Stomach (tissue), 4 donors: ENCODE measurements around the gene STX1B.
"Not testable (repeated sequence)": the region's sequence is repeated elsewhere in the genome, so short reads cannot be mapped to it uniquely, and the experiment has no call there.

ENCODE experiments used
- CTCF ChIP-seq, 7 experiments: fragments of 450-650 bp in 4 of 7; fragments of 200-600 bp in 3 of 7; sonication (generic) in 3 of 7; IDR thresholded peaks; one replicate each; pipeline ENCODE4 v1.5.1; 2016 to 2019; ENCODE audit warnings: antibody characterized with exemption in 7 of 7, control low read depth in 2 of 7, mild to moderate bottlenecking in 1 of 7
- EP300 ChIP-seq: sonication (generic); formaldehyde crosslinking; IDR thresholded peaks from one replicate; pipeline ENCODE4 v1.6.1; 2017; ENCODE audit warnings: antibody characterized with exemption
- POLR2A ChIP-seq, 4 donors: fragments of 450-650 bp; IDR thresholded peaks; one replicate each; pipeline ENCODE4 v1.6.1; 2016; ENCODE audit warnings: antibody characterized with exemption in 4 of 4, control low read depth in 2 of 4, mild to moderate bottlenecking in 1 of 4, moderate library complexity in 1 of 4

DNA sequence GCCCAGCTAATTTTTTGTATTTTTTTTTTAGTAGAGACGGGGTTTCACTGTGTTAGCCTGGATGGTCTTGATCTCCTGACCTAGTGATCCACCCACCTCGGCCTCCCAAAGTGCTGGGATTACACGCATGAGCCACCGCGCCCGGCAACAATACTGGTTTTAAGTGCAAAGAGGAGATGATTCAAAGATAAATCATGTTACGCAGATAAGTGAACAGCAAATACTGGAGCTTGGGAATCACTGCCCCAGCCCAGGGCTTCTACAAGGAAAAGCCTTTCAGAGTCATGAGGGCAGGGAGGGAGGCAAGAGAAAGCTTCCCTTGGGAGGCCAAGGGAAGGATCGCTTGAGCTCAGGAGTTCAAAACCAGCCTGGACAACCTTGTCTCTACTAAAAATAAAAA is 70.9 kb downstream of the STX1B start:
- TF ChIP-seq CTCF (IDR thresholded peaks at IDR 0.05); POLR2A (IDR thresholded peaks at IDR 0.05); EP300: not testable (repeated sequence)
